NCI-H510A (cell line): ENCODE data around the gene KLHDC4.
"Not testable (repeated sequence)": the region's sequence is repeated elsewhere in the genome, so short reads cannot be mapped to it uniquely, and the experiment has no call there.

Source experiments
- DNase-seq: peaks from one replicate; lab custom pipeline; 2025; lab: John Stamatoyannopoulos, UW

The KLHDC4 gene

DNA sequence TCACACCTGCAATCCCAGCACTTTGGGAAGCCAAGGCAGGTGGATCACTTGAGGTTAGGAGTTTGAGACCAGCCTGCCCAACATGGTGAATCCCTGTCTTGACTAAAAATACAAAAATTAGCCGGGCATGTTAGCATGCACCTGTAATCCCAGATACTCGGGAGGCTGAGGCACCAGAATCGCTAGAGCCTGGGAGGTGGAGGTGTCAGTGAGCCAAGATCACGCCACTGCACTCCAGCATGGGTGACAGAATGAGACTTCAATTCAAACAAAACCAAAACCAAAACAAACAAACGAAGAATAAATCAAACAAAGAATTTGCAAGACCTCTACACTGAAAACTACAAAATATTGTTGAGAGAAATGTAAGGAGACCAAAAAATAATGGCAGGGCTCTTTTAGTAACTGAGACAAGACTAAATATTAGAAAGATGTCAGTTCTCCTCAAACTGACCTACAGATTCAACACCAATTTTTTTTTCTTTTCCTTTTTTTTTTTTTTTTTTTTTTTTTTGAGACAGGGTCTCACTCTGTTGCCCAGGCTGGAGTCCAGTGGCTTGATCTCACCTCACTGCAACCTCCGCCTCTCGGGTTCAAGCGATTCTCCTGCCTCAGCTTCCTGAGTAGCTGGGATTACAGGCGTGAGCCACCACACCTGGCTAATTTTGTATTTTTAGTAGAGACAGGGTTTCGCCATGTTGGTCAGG, 23.1 kb upstream of the KLHDC4 start:
- DNase-seq = not testable (repeated sequence)

DNA sequence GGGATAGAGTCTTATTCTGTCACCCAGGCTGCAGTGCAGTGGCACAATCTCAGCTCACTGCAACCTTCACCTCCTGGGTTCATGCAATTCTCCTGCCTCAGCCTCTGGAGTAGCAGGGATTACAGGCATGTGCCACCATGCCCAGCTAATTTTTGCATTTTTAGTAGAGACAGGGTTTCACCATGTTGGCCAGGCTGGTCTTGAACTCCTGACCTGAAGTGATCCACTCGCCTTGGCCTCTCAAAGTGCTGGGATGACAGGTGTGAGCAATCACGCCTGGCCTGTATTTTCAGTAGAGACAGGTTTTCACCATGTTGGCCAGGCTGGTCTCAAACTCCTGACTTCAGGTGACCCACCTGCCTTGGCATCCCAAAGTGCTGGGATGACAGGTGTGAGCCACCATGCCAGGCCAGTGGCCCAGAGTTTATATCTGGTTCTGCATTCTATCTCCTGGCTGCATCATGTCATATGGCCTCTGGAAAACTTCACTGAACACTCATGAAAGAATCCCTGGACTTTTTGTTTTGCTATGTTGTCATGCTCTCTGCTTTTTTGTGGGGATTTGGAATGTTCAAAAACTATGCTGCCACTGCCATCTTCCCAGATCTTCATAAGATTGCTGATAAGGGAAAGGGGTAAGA, 21.8 kb upstream of the KLHDC4 start:
- DNase-seq = not testable (repeated sequence)

DNA sequence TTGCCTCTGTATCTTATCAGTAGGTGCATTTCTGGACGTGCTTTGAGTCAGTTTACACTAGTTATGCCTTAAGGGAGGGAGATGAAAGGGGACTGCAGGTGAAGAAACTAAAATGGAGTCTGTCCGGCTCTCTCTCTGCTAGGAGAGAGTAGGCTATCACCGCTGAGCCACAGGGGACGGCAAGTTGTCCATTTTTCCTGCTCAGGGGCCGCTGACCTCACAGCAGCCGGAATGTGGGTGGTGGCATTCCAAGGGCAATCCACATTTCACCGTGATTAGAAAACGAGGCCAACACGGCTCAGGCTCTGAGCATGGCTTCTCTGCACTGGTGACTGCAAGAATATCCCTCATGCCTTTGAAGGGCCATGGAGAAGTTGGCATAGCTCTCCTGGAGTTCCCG, 19.0 kb upstream of the KLHDC4 start:
- no peak for DNase-seq

DNA sequence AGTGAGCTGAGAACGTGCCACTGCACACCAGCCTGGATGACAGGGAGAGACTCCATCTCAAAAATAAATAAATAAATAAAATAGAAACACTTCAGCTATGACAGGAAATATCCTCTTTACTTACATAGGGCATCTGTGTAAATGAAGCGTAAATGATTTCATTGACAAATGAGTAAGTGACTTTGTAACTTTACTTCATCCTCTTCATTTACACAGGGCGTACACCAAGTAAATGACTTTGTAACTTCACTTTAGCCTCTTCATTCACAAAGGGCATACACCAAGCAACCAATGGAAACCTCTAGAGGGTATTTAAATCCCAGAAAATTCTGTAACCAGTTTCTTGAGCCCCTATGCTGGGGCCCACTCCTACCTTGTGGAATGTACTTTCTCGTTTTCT, 16.2 kb upstream of the KLHDC4 start:
- no peak for DNase-seq

- DNase-seq = no peak
Observed at GRCh38 chr16:87780385-87780989, 14.7 kb upstream of the KLHDC4 start.

GRCh38 chr16:87778830-87779579, 13.2 kb upstream of the KLHDC4 start:
- DNase-seq = peak; percentile 90

GRCh38 chr16:87778476-87778829, 12.7 kb upstream of the KLHDC4 start:
- DNase-seq = no peak

- not testable (repeated sequence) for DNase-seq
Observed at GRCh38 chr16:87773836-87774235, 8.1 kb upstream of the KLHDC4 start.

DNA sequence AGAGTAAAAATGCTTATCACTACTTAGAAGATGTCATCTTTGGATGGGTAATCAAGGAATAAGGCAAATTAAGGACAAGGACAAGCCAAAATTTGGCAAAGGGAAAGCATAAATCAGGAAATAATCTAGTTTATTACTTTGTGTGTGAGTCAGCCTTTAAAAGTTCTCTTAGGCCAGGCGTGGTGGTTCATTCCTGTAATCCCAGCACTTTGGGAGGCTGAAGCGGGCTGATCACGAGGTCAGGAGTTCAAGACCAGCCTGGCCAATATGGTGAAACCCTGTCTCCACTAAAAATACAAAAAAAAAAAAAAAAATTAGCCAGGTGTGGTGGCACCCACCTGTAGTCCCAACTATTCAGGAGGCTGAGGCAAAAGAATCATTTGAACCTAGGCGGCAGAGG, 1.7 kb upstream of the KLHDC4 start:
- not testable (repeated sequence) for DNase-seq

DNA sequence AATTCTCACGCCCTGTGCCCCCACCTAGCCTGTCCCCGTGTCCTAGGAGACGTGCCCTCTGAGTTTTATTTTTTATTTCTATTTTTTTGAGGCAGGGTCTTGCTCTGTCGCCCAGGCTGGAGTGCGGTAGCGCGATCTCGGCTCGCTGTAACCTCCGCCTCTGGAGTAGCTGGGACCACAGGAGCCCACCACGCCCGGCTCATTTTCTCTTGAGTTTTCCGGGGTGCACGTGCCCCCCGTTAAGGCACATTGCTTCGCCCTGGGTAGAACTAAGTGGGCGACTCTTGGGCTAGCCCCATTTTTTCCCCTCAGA, 655 bp upstream of the KLHDC4 start:
- no peak for DNase-seq

GRCh38 chr16:87765473-87765775, 362 bp downstream of the KLHDC4 start:
- no peak for DNase-seq

GRCh38 chr16:87764600-87765472, 950 bp downstream of the KLHDC4 start:
- DNase-seq = no peak

GRCh38 chr16:87762620-87763019, 3.2 kb downstream of the KLHDC4 start:
- DNase-seq = no peak

DNA sequence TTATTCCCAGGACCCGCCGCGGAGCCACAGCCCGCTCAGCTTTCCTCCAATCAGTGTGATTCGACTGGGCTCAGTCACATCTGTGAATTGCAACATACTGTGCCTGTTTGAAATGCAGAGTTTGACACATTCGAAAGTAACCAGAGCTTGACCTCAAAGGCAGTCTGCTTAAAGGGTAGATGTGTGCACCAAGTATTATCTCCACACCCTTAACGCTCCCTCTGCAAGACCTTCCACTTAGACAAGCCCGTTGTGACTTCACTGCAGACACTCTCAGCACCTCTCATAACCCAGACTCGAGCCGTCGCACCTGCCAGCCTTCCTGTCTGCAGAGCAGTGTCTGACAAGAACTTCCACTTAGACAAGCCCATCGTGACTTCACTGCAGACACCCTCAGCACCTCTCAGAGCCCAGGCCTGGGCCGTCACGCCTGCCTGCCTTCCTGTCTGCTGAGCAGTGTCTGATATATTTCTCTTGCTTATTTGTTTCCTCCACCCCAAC, 3.7 kb downstream of the KLHDC4 start:
- no peak for DNase-seq

DNA sequence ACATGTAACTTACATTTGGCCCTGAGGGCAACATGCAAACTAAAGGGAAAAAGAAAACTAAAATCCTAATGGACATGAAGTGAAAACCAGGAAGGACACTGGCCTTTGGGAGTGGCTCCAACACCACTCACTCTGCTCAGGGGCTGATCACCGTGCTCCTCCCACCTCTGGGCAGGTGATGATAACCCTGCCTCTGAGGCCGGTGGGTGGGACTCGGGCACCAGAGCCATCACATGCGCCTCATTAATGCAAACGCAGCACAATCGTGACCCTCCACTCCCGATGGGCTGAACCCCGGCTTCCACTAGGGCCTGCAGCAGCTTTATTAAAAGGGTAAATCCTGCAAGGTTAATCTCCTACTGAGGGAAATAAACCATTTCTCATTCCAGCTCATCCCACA, 4.7 kb downstream of the KLHDC4 start:
- no peak for DNase-seq

DNA sequence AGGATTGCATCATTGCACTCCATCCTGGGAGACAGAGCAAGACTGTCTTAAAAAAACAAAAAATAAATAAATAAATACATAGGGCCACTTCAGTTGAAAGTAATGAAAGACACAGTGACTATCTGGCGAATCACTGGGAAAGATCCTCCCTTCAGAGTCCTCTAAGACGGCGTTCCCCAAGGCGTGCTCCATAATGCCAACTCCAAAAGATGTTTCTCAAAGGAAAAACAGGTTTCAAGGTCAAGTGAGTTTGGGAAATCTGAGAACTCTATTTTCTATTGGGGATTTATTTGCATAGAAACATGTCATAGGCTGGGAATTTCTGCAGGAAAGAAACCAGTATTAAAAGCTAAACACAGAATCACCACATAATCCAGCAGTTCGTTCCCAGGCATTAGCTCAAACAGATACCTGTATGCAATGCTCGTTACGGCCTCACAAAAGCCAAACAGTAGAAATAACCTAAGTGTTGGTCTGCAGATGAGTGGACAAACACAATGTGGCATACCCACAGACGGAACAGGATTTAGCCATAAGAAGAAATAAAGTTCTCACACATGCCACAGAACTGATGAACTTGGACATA, 7.9 kb downstream of the KLHDC4 start:
- no peak for DNase-seq

DNA sequence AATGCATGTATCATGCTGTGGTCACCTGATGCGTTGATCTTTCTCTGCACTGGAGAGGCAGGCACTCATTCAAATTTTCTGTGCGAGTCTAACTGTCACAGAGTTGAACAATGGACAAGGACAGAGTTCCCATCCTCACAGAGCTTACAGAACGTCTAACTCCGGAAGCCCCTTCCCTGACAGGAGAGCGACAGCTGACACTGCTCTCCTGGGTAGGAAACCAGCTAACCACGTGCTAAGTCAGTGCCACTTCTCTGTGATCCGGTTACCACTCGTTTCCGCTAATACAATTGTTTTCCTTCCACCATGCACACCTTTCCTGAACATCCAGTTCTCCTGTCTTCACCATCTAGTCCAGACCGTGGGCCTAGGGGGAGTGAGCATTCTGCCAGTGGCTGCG, 11.3 kb downstream of the KLHDC4 start:
- DNase-seq = no peak

GRCh38 chr16:87747626-87748414, 18.0 kb downstream of the KLHDC4 start:
- DNase-seq = no peak

DNA sequence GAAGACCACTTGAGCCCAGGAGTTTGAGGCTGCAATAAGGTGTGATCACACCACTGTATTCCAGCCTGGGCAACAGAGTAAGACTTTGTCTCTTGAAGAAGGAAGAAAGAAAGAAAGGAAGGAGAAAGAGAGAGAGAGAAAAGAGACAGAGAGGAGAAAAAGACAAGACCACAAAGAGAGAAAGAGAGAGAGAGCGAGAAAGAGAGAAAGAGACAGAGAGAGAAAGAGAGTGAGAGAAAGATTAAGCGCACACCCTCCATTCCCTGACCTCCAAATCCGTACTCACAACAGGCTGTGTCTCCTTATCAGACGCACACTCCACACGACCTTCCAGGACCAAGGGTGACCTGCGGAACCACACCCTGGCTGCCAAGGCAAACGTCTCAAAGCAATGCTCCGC, 19.6 kb downstream of the KLHDC4 start:
- no peak for DNase-seq

GRCh38 chr16:87744750-87745514, 20.9 kb downstream of the KLHDC4 start:
- DNase-seq = no peak
